ENCODE measurements around the gene C16orf95.

- no peak for TF ChIP-seq POLR2A (IDR thresholded peaks at IDR 0.05)
- TF ChIP-seq CTCF (IDR thresholded peaks at IDR 0.05) = no peak
Observed at GRCh38 chr16:87328846-87329245, 11.7 kb upstream of the C16orf95 start.
